DMS 273 (cell line): Measurements from ENCODE around the gene CNPY2.
"Not testable (repeated sequence)": the region's sequence is repeated elsewhere in the genome, so short reads cannot be mapped to it uniquely, and the experiment has no call there.

ENCODE experiments used
- DNase-seq: peaks from one replicate; lab custom pipeline; 2025; ENCODE audit not compliant: unreplicated experiment; lab: John Stamatoyannopoulos, UW

CNPY2 gene

DNA sequence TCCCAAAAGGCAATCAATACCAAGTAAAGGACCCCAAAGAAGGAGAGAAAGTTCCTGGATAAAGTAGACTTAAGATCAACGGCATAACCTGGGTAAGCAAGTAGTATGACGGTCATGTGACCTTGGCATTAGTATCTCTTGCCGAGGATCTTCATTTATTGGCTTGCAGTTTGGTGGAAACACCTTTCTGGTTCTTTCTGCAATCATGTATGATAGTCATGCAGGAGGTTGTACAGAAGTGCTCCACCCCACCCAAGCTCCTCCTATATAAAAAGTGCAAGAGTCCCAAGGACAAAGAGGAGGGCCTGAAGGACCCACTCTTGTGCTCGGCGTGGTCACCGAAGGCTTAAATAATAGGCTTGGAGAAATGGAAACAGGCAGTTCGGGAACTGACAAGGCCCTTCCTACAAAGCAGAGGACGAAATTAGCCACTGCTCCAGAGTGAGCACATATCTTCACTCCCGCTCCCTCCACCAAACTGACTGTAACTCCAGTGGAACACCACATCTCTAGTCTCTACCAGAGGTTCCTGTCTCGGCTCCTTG lies 16.4 kb downstream of the CNPY2 start:
- peak; percentile 37 for DNase-seq

DNA sequence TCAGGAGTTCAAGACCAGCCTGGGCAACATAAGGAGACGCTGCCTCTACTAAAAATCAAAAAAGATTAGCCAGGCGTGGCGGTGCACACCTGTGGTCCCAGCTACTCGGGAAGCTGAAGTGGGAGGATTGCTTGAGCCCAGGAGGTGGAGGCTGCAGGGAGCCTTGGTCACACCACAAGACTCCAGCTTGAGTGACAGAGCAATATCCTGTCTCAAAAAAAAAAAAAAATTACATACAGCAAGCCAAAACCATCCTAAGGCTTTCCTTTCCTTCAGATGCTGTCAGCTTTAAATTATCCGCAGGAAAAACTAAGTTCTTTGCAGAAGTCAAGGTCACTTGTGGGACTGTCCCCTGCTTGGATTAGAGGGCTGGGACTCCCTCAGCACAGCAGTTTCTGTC lies 17.0 kb downstream of the CNPY2 start:
- no peak for DNase-seq

DNA sequence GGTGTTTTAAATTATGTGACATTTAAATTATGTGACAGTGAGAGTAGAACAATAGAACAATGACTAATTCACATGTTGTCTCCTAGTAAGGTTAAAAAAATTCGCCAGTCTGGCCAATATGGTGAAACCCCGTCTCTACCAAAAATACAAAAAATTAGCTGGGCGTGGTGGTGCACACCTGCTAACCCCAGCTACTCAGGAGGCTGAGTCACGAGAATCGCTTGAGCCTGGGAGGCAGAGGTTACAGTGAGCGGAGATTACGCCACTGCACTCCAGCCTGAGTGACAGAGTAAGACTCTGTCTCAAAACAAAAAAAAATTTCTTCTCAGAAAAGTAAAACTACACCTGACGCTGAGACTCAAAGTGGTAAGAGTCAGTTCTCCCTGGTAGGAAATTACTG lies 18.4 kb downstream of the CNPY2 start:
- DNase-seq = no peak

DNA sequence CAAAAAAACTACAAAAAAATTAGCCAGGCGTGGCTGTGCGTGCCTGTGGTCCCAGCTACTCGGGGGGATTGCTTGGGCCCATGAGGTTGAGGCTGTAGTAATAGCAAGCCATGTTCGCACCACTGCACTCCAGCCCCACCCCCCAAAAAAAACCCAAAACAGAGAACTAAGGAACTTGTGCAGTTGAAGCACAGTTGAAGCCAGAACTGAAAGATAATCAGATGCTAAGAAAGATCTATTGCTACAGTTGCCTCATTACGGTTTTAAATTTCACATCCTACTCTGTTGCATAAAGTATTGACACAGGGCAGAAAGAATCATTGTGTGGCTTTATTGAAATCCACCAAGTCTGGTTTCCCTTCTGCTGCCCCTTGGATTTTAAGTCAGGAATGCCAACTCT lies 19.5 kb downstream of the CNPY2 start:
- no peak for DNase-seq

DNA sequence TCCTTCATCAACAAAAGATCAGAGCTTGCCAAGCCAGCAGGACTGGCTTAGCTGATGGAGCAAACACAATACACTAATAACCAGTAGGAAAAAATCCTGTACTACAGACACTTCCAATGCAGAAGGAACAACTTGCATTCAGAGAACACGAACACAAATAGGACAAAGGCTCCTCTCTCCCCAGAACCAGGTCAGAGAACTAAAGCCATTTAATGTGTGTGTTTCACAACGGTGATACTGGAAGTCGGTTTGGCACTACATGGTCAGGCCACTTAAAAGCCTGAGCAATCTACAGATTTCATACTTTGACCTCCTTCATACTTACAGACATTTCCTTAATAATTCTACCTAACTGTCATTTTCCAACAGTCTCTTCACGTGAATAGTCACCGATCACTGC lies 22.0 kb downstream of the CNPY2 start:
- DNase-seq = no peak

DNA sequence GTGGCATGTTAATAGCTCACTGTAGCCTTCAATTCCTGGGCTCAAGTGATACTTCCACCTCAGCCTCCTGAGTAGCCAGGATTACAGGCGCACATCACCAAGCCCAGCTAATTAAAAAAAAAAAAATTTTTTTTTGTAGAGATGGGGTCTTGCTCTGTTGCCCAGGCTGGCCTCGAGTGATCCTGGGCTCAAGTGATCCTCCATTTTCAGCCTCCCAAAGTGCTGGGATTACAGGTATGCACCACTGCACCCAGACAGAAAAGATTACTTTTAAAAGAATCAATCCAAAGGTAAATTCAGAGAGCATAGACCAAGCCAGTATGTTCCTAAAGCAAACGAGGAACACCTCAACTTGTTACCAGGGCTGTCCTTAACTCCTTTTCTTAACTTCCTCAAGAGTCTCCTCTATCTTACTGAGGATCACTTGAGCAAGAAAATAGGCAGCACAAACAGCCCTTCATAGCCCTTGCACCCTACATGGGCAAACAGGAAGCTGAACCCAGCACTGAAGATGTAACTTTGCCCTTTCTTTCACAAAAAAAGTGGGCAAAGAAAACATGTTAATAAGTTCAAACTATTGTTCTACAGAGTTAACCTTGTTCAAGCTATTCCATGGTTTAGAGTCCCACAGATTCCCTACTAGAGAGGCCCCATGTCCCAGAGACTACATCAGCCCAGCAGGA lies 26.9 kb downstream of the CNPY2 start:
- no peak for DNase-seq

DNA sequence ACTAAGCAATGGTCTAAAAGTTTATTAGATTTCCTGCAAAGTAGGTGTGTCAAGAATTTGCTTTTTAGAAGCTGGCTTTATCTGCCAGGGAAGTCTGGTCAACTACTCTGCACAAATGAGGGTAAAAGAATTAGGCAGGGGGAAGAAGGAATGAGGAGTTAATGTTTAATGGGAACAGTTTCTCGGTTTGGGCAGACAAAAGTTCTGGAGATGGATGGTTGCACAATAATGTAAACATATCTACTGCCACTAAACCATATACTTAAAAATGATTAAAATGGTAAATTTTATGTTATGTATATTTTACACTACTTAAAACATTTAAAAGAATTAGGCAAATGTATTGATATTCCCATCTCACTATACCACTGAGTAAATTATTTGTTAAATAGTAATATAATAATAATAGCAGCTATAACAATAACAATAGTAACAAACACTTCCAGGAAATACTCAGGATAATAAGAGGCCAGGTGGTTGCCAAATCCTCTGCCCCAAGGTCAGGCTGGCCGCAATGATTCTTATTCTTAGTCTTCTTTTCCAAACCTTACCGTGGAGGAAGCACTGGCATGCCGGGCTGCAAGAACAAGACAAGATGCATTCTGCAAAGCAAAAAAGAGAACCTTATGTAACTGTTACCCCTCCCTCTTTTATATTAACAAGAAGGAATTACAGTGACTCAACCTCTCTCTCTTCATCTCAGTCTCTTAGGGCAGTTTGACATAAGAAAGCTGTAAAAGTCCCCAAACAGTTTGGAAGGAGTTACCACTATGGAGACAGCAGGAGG lies 29.6 kb downstream of the CNPY2 start:
- DNase-seq = no peak

DNA sequence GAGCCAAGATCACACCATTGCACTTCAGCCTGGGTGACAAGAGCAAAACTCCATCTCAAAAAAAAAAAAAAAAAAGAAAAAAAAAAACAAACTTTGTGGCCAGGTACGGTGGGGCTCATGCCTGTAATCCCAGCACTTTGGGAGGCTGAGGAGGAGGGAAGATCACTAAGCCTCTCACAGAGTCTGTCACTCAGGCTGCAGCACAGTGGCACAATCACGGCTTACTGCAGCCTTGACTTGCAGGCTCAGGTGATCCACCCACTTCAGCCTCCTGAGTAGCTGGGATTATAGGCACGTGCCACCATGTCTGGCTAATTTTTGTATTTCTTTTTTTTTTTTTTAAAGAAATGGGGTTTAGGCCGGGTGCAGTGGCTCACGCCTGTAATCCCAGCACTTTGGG lies 31.5 kb downstream of the CNPY2 start:
- DNase-seq = not testable (repeated sequence)

DNA sequence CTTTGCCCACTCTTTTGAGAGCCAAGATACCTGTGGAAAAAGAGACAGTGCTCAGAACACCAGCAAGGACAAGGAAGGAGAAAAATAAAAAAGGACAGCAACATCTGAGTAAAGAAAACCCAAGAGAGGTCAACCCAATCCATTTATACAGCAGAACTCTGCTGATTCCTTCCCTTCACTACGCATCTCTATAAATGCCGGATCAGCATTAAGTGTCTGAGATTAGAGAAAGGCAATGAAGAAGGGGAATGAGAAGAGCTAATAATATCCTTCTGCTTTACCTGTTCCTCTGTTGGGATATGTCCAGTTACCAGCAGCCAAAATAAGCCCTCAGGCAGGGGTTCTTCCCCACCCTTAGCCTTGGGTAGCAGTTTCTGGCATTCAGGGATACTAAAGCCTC lies 33.2 kb downstream of the CNPY2 start:
- DNase-seq = no peak

DNA sequence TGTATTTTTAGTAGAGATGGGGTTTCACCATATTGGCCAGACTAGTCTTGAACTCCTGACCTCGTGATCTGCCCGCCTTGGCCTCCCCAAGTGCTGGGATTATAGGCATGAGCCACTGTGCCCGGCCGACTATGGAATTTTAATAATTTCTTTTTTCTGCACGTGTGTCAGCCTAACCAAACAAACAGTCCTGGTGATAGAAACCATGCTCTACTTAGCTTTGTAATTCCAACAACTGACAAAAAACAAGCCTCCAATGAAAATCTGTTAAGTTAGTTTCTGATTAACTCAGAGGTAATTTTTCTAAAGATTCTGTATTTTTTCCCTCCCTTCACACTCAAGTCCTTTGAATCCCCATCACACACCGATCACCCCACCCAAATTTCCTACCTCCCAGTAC lies 33.8 kb downstream of the CNPY2 start:
- no peak for DNase-seq

DNA sequence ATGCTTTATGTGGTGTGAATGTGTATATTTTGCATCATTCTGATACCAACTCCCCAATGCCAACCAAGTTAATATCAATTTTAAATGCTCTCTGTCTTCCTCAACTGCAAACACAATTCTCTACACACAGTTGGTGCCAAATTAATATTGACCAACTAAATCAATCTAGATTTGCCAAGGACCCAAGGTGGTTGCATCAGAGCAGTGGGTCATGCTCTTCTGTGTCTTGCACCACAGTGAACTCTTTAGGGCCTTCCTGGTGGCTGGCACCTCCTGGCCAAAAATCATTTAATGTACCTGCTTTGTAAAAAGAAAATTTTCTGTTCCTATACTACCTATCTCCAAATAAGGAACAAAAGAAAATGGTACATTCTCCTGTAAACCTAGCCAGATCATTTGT lies 34.9 kb downstream of the CNPY2 start:
- no peak for DNase-seq

DNA sequence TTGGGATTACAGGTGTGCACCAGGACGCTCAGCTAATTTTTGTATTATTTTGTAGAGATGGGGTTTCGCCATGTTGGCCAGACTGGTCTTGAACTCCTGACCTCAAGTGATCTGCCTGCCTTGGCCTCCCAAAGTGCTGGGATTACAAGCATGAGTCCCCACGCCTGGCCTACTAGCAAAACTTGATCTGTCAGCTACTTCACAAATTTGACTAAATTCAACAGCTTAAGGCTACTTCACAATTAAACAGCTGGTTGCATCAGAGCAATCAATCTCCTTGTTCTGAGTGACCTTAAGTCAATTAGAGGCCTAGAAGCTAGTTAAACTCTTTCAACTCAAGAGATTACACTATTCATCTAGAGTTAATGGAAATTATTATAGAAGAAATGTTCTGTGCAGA lies 36.9 kb downstream of the CNPY2 start:
- no peak for DNase-seq

DNA sequence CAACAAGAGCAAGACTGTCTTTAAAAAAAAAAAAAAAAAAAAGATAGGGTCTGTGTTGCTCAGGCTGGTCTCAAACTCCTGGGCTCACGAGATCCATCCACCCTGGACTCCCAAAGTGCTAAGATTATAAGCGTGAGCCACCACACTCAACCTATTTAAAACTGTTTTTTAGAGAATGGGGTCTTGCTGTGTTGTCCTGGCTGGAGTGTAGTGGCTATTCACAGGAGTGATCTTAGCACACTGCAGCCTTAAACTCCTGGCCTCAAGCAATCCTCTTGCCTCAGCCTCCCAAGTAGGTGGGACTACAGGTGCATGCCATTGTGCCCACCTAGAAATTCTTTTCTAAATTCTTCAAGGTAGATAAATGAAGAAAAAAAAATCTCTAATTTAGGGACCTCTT lies 41.5 kb downstream of the CNPY2 start:
- DNase-seq = no peak

DNA sequence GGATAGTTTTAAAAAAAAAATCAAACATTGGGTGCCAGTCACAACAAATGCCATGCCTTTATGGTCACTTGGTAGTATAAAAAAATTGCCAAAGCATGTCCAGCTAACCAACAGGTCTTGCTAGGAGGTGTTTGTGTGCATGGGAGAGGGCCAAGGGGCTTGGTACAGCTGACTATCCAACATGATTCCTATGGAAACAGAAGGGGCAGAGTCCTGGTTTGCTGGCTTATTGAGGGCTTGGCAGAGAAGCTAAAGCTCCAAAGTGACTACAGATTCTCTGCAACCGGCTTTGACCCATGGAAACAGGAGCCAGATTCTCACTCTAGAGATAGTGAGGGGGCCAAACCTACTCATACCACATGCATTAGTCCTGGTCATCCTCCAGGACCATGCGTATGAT lies 43.3 kb downstream of the CNPY2 start:
- DNase-seq = not testable (repeated sequence)

DNA sequence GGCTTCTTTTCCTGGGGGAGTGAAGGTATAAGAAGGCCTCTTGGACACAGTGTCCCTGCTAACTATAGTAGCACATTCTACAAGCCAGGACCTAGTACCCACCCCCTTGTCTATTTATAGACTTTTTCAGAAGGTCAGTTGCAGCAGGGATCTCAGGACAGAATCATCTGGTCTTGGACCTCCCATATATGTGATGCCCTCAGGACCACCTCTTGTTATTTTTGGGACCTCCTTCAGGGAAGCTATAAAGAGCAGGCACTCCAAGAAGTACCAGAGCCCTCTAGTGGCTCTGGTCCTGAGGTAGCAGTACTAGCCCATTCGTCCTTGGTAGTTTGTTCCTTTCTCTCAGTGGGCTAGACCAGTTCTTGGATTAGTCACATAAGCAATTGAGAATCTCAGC lies 44.8 kb downstream of the CNPY2 start:
- DNase-seq = peak; percentile 48

DNA sequence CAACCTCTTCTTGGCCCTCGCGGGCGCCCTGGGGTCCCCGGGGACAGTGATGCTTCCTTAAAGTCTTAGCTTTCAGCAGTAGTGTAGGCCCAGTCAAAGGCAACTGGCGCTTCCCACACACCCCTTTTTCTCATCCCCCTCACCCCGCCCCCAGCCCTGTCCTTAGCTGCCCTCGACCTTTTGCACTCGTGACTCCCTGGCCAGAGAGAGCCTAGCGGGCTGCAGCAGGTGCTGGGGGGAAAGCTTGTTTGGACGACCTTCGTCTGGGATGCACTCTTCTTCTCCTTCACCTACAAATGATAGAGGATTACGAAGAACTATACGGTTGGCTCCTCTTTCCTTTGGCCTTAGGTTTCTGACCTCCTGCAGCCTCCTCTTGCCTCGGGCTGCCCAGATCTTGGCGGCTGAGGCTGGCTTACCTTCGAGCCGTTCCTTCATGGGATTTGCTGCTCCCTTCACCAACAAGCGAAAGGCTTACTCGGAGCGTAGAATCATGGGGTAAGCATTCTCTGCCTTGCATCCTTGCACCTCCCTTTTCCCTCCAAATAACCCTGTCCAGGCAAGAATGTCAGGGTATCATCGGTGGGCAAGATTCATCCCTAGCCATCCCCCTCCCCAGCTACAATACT lies 48.2 kb downstream of the CNPY2 start:
- no peak for DNase-seq

DNA sequence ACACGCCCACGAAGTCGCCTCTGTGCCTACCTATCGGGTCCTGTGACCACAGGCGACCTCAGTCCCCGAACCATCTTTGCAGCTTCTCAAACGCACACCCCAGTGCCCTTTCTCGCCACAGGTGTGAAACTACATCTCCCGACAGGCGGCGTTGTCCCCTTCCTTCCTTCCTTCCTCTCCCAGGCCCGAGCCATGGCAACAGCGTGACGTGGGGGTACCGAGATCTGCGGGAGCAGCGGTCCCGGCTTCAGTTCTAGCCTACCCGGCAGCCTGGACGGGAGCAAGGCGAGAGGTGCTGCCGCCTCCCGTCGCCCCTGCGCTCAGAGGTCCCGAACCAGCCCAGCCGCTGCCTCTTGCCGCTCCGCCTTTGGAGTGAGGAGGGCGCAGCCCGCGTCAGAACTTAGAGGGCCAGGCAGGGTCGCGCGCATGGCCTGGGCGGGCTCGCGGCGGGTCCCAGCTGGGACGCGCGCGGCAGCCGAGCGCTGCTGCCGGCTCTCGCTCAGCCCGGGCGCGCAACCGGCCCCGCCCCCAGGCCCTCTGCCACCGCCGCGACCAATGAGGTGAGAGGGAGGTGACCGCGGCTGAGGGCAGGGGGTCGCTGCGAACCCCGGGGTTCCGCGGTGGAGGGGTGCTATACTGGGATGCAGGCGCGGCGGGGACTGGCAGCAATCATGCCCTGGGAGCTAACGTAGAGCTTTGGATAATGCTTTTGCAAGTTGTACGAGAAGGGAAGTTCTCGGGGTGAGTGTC lies 48.9 kb downstream of the CNPY2 start, which contains the start of gene COQ10A:
Gene COQ10A (plus strand): TSS at position 250 of the 750 bp plus-strand sequence. CDS start 177 bp downstream, at position 427.
- DNase-seq = peak; percentile 95

DNA sequence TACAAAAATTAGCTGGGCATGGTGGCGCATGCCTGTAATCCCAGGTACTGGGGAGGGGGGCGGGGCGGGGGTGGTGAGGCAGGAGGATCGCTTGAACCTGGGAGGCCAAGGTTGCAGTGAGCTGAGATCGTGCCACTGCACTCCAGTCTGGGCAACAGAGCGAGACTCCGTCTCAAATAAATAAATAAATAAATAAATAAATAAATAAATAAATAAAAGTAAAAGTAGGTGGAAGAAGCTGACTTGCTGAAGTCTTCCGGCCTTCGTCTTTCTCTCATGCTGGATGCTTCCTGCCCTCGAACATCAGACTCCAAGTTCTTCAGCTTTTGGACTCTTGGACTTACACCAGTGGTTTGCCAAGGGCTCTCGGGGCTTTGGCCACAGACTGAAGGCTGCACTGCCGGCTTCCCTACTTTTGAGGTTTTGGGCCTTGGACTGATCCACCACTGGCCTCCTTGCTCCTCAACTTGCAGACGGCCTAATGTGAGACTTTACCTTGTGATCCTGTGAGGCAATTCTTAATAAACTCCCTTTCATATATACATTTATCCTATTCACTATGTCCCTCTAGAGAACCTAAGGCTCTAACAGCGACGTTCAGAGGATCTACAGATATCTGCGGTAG lies 49.6 kb downstream of the CNPY2 start:
- DNase-seq = not testable (repeated sequence)

DNA sequence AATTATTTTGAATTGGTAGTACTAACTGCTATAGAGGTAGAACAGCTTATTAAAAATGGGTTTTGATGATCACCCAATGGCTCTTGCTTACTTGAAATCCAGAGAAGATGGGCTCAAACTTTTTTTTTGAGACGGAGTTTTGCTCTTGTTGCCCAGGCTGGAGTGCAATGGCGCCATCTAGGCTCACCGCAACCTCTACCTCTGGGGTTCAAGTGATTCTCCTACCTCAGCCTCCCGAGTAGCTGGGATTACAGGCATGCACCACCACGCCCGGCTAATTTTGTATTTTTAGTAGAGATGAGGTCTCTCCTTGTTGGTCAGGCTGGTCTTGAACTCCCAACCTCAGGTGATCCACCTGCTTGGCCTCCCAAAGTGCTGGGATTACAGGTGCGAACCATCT lies 52.8 kb downstream of the CNPY2 start:
- not testable (repeated sequence) for DNase-seq

DNA sequence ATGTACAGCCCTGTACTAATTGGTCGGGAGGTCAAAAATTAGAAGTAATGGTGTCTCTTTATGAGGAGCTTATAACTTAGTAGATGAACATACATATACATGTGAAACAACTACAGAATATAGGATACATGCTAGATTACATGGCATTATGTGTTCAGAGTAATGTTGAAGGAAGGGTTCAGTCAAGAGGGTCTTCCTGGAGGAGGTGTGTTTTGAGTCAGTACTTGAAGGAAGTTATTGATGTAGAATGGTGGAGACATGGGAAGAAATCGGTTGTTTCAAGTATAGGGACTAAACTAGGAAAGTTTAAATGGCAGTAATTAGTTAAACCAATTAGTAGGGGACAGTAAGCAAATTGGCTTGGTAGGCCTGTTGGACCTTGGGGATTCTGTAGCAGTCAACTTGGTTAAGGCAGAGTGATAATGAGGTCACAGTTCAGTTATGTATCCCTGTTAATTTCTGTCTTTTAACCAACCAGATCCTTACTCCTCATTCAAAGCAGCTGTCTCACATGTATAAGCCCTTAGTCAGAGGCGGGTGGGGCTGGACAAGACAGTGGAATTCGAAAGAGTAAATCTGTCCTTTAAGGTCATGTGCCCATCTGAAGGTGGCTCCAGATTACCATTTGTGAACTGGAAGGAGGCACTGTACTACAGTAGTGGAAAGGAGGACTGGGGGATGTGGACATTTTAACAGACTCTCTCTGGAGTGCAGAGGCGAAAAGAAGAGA lies 54.1 kb downstream of the CNPY2 start:
- no peak for DNase-seq
